ENCODE results near the gene NRIP1.
"Not testable (repeated sequence)": the region's sequence is repeated elsewhere in the genome, so short reads cannot be mapped to it uniquely, and the experiment has no call there.

NRIP1 gene

GRCh38 chr21:14968821-14969220 is 96.0 kb downstream of the NRIP1 start:
- no peak for DNase-seq

- no peak for DNase-seq
These were observed 96.8 kb downstream of the NRIP1 start for GRCh38 chr21:14968029-14968428.

GRCh38 chr21:14964621-14965020 is 100.2 kb downstream of the NRIP1 start:
- no peak for DNase-seq

DNA sequence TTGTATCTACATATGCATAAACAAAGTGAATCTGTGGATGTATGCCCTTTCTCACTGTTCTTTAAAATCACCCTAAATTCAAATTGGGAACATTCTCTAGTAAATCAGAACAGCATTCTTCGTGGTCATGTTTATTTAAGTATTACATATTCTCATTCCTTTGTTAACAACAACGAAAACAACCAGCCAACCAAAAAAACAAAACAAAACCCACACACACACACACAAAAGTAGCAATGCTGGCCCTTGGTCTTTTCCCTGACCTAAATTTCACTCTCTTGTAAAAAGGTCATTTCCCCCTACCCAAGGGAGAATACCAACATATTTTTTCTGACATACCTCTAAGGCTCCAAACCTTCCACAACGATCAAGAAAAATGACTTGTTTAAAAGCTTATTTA is 102.6 kb downstream of the NRIP1 start:
- no peak for DNase-seq

GRCh38 chr21:14961502-14961901 is 103.3 kb downstream of the NRIP1 start:
- no peak for DNase-seq

DNA sequence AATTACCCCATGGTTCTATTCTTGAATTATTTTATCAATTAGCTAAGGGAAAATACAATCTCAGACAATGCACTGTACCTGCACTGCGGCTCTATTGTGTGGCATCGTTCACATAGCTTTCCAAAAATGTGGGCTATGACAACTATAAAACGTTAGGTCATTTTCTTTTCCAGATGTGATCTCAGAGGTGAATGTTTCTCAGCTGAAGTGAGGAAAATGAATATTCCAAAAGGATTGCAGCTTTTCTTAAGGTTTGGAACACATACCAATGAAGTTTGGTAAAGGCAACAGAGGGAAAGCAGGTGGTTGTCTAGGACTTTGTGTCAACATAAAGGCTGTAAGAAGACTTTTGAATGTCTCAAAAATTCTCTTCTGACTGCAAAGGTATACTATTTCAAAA is 105.5 kb downstream of the NRIP1 start:
- DNase-seq = no peak

- no peak for DNase-seq
These were observed 107.0 kb downstream of the NRIP1 start for GRCh38 chr21:14957836-14958235.

DNA sequence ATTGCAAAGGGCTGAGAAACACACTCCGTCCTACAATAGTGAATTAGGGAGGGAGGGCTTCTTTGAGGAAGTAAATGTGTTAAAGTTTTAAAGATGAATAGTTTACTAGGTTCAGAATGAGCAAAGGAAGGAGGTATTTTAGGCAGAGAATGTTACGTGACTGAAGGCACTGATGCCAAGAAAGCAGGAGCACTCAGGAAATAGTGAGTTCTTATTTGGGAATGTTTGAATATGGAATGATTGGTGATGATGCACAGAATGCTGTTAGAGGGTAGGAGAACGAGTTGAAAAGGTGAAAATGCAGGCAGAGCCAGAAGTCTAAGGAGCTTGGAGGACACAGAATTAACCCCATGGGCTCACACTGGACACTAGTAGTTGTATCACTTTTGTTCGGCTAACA is 108.0 kb downstream of the NRIP1 start:
- DNase-seq = no peak

GRCh38 chr21:14955936-14956520 is 108.8 kb downstream of the NRIP1 start:
- no peak for DNase-seq

- DNase-seq = no peak
These were observed 111.9 kb downstream of the NRIP1 start for GRCh38 chr21:14952916-14953315.

- DNase-seq = no peak
These were observed 115.2 kb downstream of the NRIP1 start for GRCh38 chr21:14949603-14950002.

DNA sequence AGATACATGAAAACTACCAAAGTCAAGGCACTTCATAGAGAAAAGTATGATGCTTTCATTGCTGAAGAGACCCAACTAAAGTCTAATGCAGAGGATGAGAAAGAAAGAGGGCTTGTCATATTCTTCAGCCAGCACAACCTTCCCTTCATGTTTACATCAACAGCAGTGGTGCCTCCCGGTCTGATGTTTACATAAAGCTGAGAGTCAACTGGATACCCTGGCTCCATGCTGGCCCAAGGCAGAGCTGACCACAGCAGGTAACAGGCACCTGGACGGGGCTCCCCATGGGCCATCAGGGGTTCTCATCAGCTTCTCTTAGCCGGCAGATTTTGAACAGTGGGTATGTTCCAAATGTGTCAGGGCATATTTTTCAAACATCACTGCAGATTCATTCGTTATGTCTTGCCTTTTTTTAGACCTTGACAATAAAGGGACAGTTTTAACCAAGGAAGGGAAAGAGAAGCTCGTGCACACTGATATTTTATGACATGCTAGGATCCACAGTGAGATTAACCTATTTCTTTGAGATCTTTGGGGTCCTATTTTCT is 117.1 kb downstream of the NRIP1 start:
- no peak for DNase-seq

DNA sequence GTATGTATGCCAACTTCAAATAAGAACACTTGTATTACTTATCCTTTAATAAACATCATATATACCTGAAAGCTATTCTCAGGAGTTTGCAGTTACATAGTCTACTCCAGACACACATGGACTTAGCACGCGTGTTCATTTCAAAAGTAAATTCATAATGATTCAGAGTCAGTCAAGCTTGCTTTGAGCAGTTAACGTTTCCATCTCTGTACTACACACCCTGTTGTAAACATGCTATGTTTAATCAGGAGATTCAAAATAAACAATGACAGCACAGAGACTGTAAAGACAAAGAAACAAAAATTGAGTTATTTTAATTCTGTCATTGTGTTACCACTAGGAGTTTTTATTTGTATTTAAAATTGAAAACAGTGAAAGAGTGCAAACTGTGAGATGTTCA is 119.6 kb downstream of the NRIP1 start:
- DNase-seq = no peak

- DNase-seq = no peak
These were observed 121.2 kb downstream of the NRIP1 start for GRCh38 chr21:14943616-14944015.

- no peak for DNase-seq
These were observed 121.9 kb downstream of the NRIP1 start for GRCh38 chr21:14942801-14943490.

DNA sequence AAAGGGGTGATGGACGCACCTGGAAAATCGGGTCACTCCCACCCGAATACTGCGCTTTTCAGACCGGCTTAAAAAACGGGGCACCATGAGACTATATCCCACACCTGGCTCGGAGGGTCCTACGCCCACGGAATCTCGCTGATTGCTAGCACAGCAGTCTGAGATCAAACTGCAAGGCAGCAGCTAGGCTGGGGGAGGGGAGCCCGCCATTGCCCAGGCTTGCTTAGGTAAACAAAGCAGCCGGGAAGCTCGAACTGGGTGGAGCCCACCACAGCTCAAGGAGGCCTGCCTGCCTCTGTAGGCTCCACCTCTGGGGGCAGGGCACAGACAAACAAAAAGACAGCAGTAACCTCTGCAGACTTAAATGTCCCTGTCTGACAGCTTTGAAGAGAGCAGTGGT is 137.5 kb downstream of the NRIP1 start:
- DNase-seq = not testable (repeated sequence)

DNA sequence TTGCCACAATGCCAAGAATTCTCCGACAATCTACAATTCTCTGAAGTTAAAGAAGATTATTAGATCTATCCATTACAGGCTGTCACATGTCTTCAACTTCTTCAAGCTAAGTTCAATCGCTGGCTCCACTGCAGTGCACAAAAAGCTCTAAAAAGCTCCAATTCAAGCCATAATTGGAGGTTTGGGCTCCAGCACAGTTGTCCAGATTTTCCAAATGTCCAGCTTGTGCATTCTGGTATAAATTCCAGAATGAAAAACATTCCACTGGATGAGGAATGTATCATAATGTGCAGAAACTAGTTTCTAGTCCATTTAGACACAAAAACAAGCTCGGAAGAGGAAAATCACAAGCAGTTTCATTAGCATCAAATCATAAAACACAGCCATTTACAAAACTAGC is 138.6 kb downstream of the NRIP1 start:
- no peak for DNase-seq

DNA sequence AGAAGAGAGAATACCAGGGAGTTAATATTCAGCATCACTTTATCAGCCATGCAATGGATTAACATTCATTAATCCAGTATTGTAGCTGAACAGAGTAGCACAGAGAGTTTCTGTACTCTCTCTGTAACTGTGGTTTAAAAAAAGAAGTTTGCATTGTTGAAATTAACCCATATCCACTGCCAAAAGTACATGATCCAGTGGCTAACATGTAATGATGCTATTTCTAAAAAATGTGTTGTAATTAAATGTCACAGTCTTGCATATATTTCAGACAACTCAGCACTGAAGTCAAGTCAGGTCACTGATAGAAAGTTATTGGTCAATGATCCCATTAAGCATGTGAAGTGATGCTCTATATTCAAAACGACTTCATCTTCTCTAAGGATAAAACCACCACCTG is 141.3 kb downstream of the NRIP1 start:
- DNase-seq = no peak

DNA sequence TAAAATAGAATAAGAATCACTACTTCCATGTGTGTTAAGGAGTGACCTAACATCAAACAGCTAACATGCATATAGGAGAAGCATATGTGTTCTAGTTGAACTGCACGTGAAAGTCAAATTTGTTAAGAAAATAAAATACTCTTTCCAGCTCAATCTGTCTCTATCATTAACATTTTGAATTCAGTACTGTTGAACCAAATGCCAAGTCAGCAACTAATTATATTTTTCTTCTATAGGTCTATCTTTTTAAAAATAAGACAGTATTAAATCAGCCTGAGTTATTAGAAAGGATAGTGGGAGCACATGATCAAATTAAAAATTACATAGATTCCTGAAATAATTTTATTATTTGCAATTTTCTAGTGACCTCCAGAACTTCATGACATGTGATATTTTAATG is 141.8 kb downstream of the NRIP1 start:
- DNase-seq = no peak

- no peak for DNase-seq
These were observed 146.3 kb downstream of the NRIP1 start for GRCh38 chr21:14918527-14918926.

DNA sequence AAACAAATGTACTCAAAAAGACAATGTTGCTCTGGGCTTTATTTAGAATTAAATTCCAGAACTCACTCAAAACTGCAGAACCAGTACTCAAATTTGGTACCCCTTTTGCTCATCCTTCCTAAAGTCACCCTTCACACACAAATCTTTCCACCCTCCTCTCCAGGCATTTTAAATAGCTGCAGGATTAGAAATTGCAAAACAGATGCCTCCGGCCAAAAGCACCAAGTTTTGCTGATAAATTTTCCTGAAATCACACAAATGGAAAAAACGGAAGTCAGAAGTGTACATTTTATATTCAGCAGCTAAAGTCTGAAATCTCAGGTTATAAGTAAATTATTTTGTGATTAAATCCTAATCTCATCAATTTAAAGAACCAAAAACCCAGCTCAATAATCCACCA is 147.0 kb downstream of the NRIP1 start:
- no peak for DNase-seq

DNA sequence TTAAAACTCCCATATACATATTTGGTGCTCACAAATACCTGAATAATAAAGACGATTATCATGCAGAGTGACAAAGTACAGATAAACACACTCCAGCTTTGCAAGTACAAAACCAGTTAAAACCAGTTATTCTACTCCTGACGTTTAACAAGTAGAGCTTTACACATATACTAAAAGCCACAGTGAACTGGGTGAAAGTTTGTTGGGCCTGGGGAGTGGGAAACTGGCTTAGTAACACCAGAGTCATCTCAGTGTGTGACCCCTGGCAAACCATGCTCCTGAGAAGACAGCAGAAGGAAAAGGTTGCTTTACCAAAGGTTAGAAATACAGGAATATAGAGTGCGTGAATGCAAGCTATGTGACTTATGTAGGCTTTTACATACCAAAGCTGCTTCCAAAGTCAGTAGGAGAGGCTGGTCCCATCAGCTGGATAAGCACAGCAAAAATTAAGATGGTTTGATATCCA is 148.1 kb downstream of the NRIP1 start:
- DNase-seq = no peak

GRCh38 chr21:14913638-14914037 is 151.2 kb downstream of the NRIP1 start:
- DNase-seq = no peak

- no peak for DNase-seq
These were observed 153.4 kb downstream of the NRIP1 start for GRCh38 chr21:14911351-14911750.
